Mesendoderm (in vitro differentiated cells): ENCODE measurements around the gene GLB1L3.
"Not testable (repeated sequence)": the region's sequence is repeated elsewhere in the genome, so short reads cannot be mapped to it uniquely, and the experiment has no call there.

Experiments
- DNase-seq: peaks from one replicate; pipeline ENCODE4 v3.0.0; 2013
- H2AK5ac ChIP-seq: 2 replicates; pipeline ENCODE4 v1.6.1; 2013; ENCODE audit warnings: low read length, inconsistent platforms
- H2BK120ac ChIP-seq: 2 replicates; pipeline ENCODE4 v1.6.1; 2013; ENCODE audit warnings: low read depth, mild to moderate bottlenecking, low read length, moderate library complexity, mixed read lengths
- H2BK15ac ChIP-seq: replicated peaks from 2 replicates; pipeline ENCODE4 v1.6.1; 2013; ENCODE audit warnings: low read depth, mild to moderate bottlenecking, moderate library complexity
- H2BK5ac ChIP-seq: 2 replicates; pipeline ENCODE4 v1.6.1; 2013; ENCODE audit warnings: low read length, inconsistent platforms
- H3K18ac ChIP-seq: 2 replicates; pipeline ENCODE4 v1.6.1; 2013; ENCODE audit warnings: mild to moderate bottlenecking, low read length, mixed read lengths
- H3K23ac ChIP-seq: one replicate; pipeline ENCODE4 v1.6.1; 2013; ENCODE audit warnings: low read length
- H3K27ac ChIP-seq: 2 replicates; pipeline ENCODE4 v1.5.1; 2013; ENCODE audit warnings: low read depth, mild to moderate bottlenecking, inconsistent platforms, low read length, moderate library complexity
- H3K27me3 ChIP-seq: 2 replicates; pipeline ENCODE4 v1.6.1; 2013; ENCODE audit warnings: low read length, control low read depth, mild to moderate bottlenecking, inconsistent platforms; ENCODE audit not compliant: insufficient read depth, poor library complexity
- H3K36me3 ChIP-seq: 2 replicates; pipeline ENCODE4 v1.6.1; 2013; ENCODE audit warnings: low read length, inconsistent platforms; ENCODE audit not compliant: control insufficient read depth, insufficient read depth
- H3K4ac ChIP-seq: one replicate; pipeline ENCODE4 v1.6.1; 2013; ENCODE audit warnings: low read depth, mild to moderate bottlenecking, low read length, moderate library complexity
- H3K4me1 ChIP-seq: 2 replicates; pipeline ENCODE4 v1.6.1; 2013; ENCODE audit warnings: low read depth, low read length, inconsistent platforms; ENCODE audit not compliant: control insufficient read depth
- H3K4me2 ChIP-seq: 2 replicates; pipeline ENCODE4 v1.6.1; 2013; ENCODE audit warnings: low read length
- H3K4me3 ChIP-seq: 2 replicates; pipeline ENCODE4 v1.5.1; 2013; ENCODE audit warnings: mild to moderate bottlenecking, low read length
- H3K56ac ChIP-seq: one replicate; pipeline ENCODE4 v1.6.1; 2013; ENCODE audit warnings: low read length
- H3K79me1 ChIP-seq: 2 replicates; pipeline ENCODE4 v1.6.1; 2013; ENCODE audit warnings: low read length, inconsistent platforms
- H3K79me2 ChIP-seq: 2 replicates; pipeline ENCODE4 v1.6.1; 2013; ENCODE audit warnings: mild to moderate bottlenecking, low read length; ENCODE audit not compliant: control insufficient read depth, insufficient read depth
- H3K9ac ChIP-seq: 2 replicates; pipeline ENCODE4 v1.6.1; 2013; ENCODE audit warnings: low read length, inconsistent platforms
- H4K5ac ChIP-seq: one replicate; pipeline ENCODE4 v1.6.1; 2013; ENCODE audit warnings: low read length
- H4K8ac ChIP-seq: one replicate; pipeline ENCODE4 v1.6.1; 2013; ENCODE audit warnings: low read depth, mild to moderate bottlenecking, control low read depth, low read length, moderate library complexity
- WGBS: extraction: QIAGEN DNeasy Blood & Tissue Kit; methylation state at CpG from one replicate; pipeline ENCODE4 v1.1.7; 2013; ENCODE audit warnings: low lambda C conversion rate, missing lambda C conversion rate; ENCODE audit not compliant: insufficient coverage; ENCODE audit errors: extremely low coverage; 5-methylcytosine and 5-hydroxymethylcytosine counted together

Gene GLB1L3

DNA sequence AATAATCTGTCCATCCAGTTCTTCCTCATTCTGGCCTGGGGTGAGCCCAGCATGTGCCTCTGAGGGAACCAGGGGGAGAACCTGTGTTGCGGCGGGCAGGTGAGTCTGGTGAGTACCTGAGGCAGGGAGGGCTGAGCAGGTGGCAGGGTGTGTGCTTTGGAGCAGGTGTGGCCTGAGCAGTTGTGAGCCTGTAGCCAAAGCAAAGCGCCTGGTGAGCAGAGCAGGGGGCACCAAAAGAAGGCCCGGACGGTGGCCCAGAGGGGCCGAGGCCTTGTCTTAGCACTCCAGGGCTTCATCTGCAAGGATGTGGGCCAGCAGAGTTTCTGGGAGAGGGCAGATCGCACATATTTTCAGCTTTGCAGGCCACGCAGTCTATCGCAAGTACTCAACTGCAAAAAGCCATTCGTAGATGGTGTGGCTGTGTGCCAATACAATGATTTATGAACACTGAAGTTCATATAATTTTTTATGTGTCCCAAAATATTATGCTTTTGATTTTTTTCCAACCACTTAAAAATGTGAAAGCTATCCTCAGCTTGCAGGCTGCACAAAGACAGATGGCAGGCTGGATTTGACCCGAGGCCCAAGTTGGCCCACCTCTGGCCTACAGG is 64.3 kb downstream of the GLB1L3 start:
- no peaks in the 10 kb centered on the region for H3K36me3 ChIP-seq
- no peak overlapping the region for H4K5ac ChIP-seq
- no peak for DNase-seq
- no peak overlapping the region for H2BK5ac ChIP-seq
- no peak overlapping the region for H3K23ac ChIP-seq
- no peaks in the 10 kb centered on the region for H3K4me1 ChIP-seq
- H3K27ac ChIP-seq: no peak overlapping the region
- no peak overlapping the region for H4K8ac ChIP-seq
- H3K79me1 ChIP-seq: no peaks in the 10 kb centered on the region
- H2BK120ac ChIP-seq: no peak overlapping the region
- no peak overlapping the region for H2AK5ac ChIP-seq
- H3K4me2 ChIP-seq: no peak overlapping the region
- no peak overlapping the region for H3K9ac ChIP-seq
- WGBS: no CpG with 5 or more reads among the region's 11 CpGs
- no peak overlapping the region for H2BK15ac ChIP-seq
- H3K18ac ChIP-seq: no peak overlapping the region
- H3K56ac ChIP-seq: no peak overlapping the region
- no peak overlapping the region for H3K4ac ChIP-seq
- H3K4me3 ChIP-seq: no peak overlapping the region
- no peaks in the 10 kb centered on the region for H3K27me3 ChIP-seq
- no peaks in the 10 kb centered on the region for H3K79me2 ChIP-seq

DNA sequence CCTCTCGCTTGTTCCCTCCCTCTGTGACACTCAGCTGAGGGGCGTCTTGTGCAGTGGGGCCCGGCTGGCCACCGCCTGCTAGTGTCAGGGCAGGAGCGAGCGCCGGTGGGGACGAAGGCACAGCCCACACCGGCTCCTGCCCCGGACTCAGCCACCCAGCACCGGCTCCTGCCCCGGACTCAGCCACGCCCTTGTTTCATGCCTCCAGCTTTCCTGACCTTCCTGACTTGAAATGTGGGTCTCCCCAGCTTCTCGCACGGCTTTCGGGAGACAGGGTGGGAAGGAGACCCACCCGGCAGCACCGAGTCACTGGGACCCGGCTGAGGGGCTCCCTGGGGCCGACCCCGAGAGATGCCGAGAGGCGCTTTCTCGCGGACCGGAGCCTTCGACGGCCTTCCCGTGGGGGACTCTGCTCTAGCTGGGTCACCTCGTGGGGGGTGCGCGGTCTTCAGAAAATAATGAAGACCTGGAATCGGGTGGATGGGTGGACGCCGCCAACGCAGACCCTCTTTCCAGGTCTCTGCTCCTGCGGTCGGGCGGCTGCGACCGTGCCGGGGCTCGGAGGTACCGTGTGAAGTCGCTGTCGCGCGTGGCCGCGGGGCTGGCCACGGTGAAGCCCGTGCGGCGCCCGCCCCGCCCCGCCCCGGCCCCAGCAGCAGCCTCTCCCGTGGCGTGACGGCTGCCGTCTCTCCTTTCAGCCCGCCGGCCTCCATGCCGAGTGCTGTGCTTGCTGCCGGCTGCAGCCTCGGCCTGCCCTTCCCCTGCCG is 65.8 kb downstream of the GLB1L3 start:
- no peak overlapping the region for H2BK5ac ChIP-seq
- no peak overlapping the region for H3K4me3 ChIP-seq
- H3K27me3 ChIP-seq: no peaks in the 10 kb centered on the region
- H4K5ac ChIP-seq: no peak overlapping the region
- H3K9ac ChIP-seq: no peak overlapping the region
- H3K79me1 ChIP-seq: no peaks in the 10 kb centered on the region
- no peak overlapping the region for H2AK5ac ChIP-seq
- no peak overlapping the region for H3K27ac ChIP-seq
- no peak overlapping the region for H3K23ac ChIP-seq
- WGBS: no CpG with 5 or more reads among the region's 68 CpGs
- no peak overlapping the region for H3K18ac ChIP-seq
- DNase-seq: no peak
- H2BK15ac ChIP-seq: no peak overlapping the region
- no peaks in the 10 kb centered on the region for H3K79me2 ChIP-seq
- H3K4me2 ChIP-seq: no peak overlapping the region
- no peak overlapping the region for H4K8ac ChIP-seq
- H3K36me3 ChIP-seq: no peaks in the 10 kb centered on the region
- H3K4me1 ChIP-seq: no peaks in the 10 kb centered on the region
- H3K56ac ChIP-seq: no peak overlapping the region
- no peak overlapping the region for H2BK120ac ChIP-seq
- H3K4ac ChIP-seq: no peak overlapping the region

DNA sequence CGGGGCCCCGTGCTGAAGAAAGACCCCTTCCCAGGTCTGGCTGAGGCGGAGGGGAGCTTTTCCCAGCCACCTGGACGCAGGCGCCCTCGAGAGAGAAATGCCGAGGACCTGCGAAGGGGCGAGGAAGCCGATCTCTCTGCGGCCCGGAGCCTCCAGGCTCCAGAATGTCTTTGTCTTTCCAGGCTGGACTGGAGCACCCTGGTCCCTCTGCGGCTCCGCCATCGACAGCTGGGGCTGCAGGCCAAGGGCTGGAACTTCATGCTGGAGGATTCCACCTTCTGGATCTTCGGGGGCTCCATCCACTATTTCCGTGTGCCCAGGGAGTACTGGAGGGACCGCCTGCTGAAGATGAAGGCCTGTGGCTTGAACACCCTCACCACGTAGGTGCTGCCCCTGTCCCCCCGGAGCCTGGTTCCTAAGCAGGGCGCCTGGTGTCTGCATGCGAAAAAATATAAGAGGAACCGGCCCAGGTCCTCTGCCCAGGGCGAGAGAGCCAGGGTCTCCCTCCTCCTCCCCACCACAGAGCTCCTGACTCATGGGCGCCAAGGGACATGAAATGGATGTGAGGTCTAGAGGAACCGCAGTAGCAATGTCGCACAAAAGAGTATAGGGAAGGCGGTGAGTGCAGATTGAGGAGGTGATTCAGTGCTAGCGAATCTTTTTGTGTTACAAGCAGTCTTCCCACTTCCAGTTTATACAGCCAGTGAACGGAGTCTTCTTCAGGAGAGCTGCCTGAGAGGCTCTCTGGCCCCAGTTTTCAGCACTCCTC is 66.6 kb downstream of the GLB1L3 start:
- DNase-seq: no peak
- H2BK120ac ChIP-seq: no peak overlapping the region
- no peak overlapping the region for H2AK5ac ChIP-seq
- no peak overlapping the region for H3K56ac ChIP-seq
- no peaks in the 10 kb centered on the region for H3K27me3 ChIP-seq
- no peak overlapping the region for H4K5ac ChIP-seq
- no CpG with 5 or more reads among the region's 30 CpGs for WGBS
- H4K8ac ChIP-seq: no peak overlapping the region
- no peak overlapping the region for H3K4ac ChIP-seq
- H3K79me2 ChIP-seq: no peaks in the 10 kb centered on the region
- no peak overlapping the region for H3K18ac ChIP-seq
- H3K9ac ChIP-seq: no peak overlapping the region
- no peaks in the 10 kb centered on the region for H3K36me3 ChIP-seq
- no peak overlapping the region for H2BK5ac ChIP-seq
- no peaks in the 10 kb centered on the region for H3K4me1 ChIP-seq
- no peak overlapping the region for H3K23ac ChIP-seq
- H3K4me2 ChIP-seq: no peak overlapping the region
- no peak overlapping the region for H3K27ac ChIP-seq
- no peak overlapping the region for H2BK15ac ChIP-seq
- H3K79me1 ChIP-seq: no peaks in the 10 kb centered on the region
- no peak overlapping the region for H3K4me3 ChIP-seq

GRCh38 chr11:134343646-134344045 is 67.5 kb downstream of the GLB1L3 start:
- WGBS: no CpG with 5 or more reads among the region's 15 CpGs
- H3K56ac ChIP-seq: no peak overlapping the region

GRCh38 chr11:134344497-134345236 is 68.5 kb downstream of the GLB1L3 start:
- H2BK5ac ChIP-seq, H2AK5ac ChIP-seq, H4K5ac ChIP-seq, H3K18ac ChIP-seq, H2BK120ac ChIP-seq, H3K27me3 ChIP-seq, H2BK15ac ChIP-seq, H3K4me3 ChIP-seq, H3K4ac ChIP-seq, H3K27ac ChIP-seq, H3K23ac ChIP-seq, DNase-seq, H3K79me1 ChIP-seq, H3K79me2 ChIP-seq, H3K56ac ChIP-seq, H3K4me2 ChIP-seq, H3K4me1 ChIP-seq, H3K9ac ChIP-seq, H4K8ac ChIP-seq, H3K36me3 ChIP-seq: not testable (repeated sequence)
- no CpG with 5 or more reads among the region's 28 CpGs for WGBS

More at GRCh38 chr11:134343646-134344045, 67.5 kb downstream of the GLB1L3 start:
- no peak overlapping the region for H3K4ac ChIP-seq
- DNase-seq: no peak
- H3K18ac ChIP-seq: no peak overlapping the region
- no peaks in the 10 kb centered on the region for H3K79me1 ChIP-seq
- no peak overlapping the region for H2BK120ac ChIP-seq
- H3K9ac ChIP-seq: no peak overlapping the region
- no peaks in the 10 kb centered on the region for H3K36me3 ChIP-seq
- no peaks in the 10 kb centered on the region for H3K79me2 ChIP-seq
- no peak overlapping the region for H2BK5ac ChIP-seq
- H4K8ac ChIP-seq: no peak overlapping the region
- no peak overlapping the region for H3K4me3 ChIP-seq
- no peak overlapping the region for H2AK5ac ChIP-seq
- no peaks in the 10 kb centered on the region for H3K27me3 ChIP-seq
- H2BK15ac ChIP-seq: no peak overlapping the region
- no peak overlapping the region for H3K23ac ChIP-seq
- no peak overlapping the region for H3K4me2 ChIP-seq
- H4K5ac ChIP-seq: no peak overlapping the region
- no peak overlapping the region for H3K27ac ChIP-seq
- no peaks in the 10 kb centered on the region for H3K4me1 ChIP-seq
